Activated CD8-positive, alpha-beta memory T cell treated with anti-CD3 and anti-CD28 coated beads for 48 hours (primary cell): ENCODE results near the gene SF3B3.
"Not testable (repeated sequence)": the region's sequence is repeated elsewhere in the genome, so short reads cannot be mapped to it uniquely, and the experiment has no call there.

ENCODE experiments used
- DNase-seq, 3 experiments: peaks; one replicate each; pipeline ENCODE4 v3.0.0-alpha.2; 2020; ENCODE audit warnings: low read depth in 2 of 3, low spot score in 2 of 3

The SF3B3 gene

DNA sequence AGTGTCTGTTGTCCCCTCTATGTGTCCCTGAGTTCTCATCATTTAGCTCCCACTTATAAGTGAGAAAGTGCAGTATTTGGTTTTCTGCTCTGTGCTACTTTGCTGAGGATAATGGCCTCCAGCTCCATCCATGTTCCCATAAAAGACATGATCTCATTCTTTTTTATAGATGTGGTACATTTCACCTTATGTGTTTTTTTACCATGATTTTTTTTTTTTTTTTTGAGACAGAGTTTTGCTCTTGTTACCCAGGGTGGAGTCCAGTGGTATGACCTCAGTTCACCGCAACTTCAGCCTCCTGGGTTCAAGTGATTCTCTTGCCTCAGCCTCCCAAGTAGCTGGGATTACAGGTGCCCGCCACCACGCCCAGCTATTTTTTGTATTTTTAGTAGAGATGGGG lies 65.8 kb downstream of the SF3B3 start:
- DNase-seq: not testable (repeated sequence)

DNA sequence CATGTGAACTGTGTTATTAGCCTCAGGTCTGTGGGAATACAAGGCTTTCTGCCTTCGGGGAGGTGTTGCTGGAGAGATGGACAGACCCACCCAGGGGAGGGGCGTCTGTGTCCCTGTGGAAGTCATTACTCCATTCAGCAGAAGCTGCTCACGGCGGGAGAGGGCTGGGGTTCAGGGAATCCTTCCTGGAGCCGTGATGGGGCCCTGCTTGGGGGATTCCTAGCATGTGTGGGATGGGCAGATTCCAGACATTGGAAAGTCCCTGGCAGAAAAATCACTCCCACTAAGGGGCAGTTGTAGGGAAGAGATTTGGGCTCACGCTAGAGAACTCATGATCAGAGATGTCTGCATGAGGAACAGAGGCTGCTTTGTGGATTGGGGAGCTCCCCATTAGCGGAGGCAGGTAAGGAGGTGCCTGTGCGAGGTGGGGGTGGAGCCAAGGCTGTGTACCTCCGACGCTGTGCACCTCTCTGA lies 66.4 kb downstream of the SF3B3 start:
- DNase-seq: no peak

DNA sequence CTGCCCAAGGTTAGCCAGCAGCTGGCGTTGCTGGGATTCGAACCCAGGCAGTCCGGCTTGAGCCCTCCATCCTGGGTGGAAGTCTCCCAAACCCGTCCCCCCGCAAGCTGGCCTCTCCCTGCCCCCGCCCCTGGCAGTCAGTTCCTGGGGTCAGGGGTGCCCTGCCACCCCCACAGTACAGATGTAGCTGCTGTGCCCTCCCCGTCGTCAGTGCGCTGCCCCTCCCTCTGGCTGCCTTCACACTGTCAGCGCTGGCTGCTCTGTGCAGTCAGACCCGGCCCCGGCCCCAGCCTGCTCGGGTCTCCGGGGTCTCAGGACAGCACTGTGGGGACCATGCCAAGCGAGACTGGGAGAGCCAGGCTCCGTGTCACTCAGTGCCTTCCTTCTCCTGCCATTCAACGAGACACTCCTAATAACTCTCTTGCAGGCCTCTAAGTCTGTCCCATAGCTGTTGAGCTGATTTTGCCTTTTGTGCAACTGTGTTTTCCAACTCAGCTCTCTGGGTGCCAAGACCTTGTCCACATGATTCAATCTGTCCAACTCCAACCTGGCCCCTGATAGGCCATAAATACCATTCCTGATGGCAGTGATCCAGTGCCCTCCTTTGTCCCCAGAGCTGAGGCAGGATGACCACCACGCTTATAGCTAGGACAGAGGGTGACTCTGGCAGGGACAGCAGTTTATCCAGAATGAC lies 67.3 kb downstream of the SF3B3 start:
- DNase-seq: no peak

DNA sequence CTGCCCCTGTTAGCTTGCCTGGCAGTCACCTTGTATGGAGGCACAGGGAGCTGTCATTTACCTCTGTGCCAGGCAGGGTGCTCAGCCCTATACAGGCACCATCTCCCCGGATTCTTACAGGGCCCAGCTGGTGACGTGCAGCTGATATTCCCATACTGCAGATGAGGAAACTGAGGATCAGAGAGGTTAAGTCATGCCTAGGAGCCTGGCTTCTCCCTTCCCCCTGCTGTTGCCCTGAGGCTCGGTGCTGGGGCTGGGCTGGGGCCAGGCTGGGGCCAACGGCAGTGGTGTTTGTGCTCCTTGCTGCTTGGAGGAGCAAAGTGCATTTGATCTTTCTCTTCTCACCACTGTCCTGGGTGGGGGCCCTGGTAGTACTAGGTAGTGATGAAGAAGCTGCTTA lies 68.0 kb downstream of the SF3B3 start:
- no peak for DNase-seq

DNA sequence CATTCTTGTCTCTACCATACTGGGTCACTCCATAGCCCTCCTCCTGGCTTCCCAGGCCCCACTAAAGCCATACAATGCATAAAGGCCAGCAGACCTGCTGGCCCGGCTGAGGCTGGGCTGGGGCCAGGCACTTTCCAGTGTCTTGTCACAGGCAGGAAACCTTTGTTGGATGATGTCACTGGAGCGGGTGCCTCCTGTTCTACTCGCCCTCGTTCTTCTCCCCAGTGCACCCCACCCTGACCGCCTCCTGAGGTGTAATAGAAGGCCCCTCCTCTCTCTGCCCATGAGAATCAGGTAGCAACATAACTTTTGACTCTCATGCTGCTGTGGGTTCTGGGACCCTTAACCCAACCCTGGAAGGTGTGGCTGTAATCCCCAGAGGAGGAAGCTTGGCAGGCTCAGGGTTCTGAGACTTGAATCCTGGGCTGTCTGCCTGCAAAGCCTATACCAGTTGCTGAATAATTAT lies 68.5 kb downstream of the SF3B3 start:
- no peak for DNase-seq

DNA sequence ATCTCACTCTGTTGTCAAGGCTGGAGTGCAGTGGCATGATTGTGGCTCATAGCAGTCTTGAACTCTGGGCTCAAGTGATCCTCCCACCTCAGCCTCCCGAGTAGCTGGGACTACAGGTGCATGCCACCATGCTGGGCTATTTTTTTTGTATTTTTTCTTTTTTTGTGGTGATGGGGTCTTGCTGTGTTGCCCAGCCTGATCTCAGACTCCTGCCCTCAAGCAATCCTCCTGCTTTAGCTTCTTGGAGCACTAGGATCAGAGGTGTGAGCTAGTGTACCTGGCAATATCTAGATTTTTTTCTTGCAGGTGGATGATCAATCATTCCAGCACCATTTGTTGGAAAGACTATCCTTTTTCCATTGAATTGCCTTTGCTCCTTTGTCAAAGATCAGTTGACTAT lies 69.9 kb downstream of the SF3B3 start:
- DNase-seq: no peak

DNA sequence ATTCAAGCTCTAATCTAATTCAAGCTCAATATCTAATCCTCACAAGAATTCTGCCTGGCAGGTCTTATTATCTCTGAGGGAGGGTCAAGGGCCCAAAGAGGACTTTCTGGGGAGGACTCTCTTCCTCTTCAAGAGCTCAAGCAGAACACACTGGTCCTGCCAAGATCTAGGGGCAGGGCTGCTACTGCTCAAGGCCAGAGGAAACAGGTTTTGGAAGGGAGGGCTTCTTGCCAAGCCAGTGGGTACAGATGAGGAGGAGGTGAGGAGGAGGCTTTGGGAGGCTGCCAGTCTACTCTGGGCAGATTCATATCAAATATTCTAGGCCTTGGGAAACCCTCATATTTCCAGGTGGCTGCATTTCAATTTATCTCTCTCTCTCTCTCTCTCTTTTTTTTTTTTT lies 71.0 kb downstream of the SF3B3 start:
- no peak for DNase-seq

DNA sequence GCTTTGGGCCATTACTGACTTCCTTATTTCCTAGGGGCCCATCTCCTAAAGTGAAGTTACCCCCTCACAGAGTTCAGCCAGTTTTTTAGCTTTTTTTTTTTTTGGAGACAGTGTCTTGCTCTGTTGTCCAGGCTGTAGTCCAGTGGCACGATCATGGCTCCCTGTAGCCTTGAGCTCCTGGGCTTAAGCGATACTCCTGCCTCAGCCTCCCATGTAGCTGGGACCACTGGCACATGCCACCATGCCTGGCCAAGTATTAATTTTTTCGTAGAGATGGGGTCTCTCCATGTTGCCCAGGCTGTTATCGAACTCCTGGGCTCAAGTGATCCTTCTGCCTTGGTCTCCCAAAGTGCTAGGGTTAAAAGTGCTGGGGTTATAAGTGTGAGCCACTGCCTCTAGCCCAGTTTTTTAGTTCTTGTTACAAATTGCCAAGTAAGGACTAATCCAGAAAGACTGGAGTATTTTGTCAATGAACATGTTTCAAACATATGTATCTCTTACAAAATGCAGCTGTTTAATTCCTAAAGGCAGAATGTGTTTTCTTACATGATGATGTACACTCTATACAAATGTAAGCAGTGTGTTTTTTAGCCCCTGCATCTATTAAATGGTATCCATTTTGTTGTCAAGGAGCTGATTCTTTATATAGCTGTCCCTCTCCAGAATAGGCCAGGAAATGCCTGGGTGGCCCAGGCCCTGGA lies 73.7 kb downstream of the SF3B3 start:
- DNase-seq: no peak

DNA sequence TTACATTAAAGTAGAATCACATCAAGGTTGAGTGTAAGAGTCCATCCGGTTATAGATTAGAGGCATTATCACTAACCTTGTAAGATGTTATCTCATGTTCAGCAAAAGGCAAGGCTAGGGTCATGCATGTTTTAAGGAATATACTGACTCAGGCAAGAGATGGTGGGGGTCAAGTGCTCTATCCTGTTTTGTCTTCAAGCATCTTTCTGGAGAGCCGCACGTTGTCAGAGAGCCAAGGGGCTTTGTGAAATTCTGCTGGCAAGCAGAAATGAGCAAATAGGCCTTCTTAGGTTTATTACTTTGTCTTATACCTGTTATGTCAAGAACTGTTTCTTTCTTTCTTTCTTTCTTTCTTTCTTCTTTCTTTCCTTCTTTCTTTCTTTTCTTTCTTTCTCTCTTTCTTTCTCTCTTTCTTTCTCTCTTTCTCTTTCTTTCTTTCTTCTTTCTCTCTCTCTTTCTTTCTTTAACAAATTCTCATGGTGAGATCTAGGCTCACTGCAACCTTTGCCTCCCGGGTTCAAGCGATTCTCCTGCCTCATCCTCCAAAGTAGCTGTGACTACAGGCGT lies 75.4 kb downstream of the SF3B3 start:
- DNase-seq: no peak

DNA sequence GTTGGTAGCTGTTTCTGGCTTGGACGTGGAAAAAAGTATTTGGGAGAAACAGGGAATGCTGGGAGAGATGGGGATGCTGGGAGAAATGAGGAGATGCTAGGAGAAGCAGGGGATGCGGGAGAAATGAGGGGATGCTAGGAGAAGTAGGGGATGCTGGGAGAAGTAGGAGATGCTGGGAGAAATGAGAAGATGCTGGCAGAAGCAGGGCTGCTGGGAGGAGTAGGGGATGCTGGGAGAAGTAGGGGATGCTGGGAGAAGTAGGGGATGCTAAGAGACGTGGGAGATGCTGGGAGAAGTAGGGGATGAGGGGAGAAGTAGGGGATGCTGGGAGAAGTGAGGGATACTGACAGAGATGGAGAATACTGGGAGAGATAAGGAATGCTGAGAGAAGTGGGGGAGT lies 77.1 kb downstream of the SF3B3 start:
- DNase-seq: no peak

DNA sequence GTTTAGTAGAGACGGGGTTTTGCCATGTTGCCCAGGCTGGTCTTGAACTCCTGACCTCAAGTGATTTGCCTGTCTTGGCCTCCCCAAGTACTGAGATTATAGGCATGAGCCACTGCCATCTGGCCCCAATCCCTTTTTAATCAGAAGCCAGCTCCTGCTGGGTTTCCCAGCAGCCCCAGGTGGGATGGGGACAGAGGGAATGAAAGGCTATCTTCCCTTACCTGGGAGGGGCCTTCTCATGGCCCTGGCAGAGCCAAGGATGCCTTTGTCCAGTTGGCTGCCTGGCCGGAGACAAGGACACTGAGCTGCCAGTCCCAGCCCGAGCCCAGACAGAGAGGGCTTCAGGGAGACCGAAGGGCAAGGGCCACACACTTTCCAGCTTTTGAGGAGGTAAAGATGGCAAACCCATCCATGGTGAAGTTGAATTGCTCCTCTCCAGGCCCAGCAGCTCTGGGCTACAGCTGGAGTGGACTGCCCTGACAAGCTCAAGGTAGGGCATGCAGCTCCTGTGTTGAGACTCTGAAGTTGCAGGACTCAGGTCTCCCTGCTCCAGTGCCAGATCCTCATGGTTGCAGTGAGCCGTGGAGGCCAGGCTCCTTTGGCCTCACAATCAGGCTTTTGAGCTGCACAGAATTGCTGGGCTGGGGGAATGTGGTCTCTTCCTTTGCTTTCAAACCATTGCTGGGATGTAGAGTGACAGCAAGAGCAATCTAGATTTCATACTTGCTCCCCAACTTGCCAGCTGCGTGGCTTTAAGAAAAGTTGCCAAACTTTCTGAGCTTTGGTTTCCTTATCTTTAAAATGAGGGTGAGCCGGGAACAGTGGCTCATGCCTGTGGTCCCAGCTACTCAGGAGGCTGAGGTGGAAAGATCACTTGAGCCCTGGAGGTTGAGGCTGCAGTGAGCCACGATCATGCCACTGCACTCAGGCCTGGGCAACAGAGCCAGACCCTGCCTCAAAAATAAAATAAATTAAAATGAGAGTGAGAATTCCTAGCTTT lies 78.3 kb downstream of the SF3B3 start:
- no peak for DNase-seq

DNA sequence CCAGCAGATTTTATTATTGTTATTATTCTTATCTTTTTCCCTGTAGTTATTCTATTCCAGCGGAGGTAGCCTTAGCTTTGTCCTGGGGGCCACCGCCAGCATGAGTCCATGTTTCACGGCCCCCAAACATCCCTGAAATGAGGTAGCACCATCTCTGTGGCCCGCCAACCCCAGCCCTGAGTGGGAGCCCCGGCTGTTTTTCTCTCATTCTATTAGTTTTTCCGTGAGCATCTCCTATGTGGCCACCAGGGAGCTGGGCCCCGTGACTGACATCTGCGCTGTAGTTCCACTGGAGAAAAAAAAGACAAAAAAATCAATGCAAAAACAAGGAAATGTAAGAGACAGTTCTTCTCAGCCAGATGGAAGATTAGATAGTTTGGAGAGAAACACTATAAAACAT lies 79.2 kb downstream of the SF3B3 start:
- no peak for DNase-seq

DNA sequence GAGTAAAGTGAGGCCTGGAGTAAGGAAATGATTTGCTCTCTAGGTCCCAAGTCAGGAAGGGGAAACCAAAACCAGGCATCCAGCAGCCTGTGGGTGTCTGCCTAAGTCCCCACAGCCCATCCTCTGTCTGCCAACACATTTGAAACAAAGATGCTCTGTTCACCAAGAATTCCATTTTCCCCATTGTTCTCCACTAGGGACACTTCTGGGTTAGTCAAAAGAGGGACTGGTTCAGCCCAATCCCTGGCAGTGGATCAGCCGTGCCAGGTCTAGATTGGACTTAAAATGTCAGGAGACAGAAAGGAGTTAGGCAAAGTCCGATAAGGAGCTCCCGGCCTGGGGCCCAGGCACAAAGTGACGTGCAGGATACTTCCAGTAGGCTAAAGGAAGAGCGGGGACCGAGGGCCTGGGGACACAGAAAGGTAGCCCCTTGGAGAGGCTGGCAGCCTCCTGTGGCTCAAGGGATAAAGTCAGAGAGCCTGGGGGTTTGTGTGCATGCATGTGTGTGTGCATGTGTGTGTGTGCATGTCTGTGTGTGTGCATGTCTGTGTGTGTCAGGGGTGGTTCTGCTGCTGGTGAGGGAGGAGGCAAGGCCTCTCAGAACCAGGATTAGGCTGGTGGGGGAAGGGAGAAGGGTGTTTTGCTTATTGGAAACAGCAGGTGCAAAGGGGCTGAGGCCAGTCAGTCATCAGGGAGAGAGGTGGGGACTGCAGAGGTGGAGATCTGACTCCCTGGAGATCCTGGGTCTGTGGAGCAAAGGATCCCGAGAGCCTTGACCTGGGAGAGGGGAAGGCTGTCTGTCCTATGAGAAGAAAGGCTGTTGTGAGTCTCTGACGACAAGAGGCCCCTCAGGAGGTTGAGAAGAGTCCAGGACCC lies 81.0 kb downstream of the SF3B3 start:
- DNase-seq: no peak

DNA sequence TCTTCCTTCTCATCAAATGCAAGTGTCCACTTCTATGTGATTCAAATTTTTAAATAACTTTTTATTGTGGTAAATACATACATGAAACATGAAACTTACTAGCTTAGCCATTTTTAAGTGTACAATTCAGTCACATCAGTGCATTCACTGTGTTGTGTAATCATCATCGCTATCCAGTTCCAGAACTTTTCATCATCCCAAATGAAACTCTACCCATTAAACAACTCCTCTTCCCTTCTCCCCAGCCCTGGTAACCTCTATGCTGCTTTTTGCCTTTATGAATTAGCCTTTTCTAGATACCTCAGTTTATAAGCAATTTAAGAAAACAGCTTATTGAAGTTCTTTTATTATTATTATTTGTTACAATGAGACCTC lies 81.7 kb downstream of the SF3B3 start:
- no peak for DNase-seq

DNA sequence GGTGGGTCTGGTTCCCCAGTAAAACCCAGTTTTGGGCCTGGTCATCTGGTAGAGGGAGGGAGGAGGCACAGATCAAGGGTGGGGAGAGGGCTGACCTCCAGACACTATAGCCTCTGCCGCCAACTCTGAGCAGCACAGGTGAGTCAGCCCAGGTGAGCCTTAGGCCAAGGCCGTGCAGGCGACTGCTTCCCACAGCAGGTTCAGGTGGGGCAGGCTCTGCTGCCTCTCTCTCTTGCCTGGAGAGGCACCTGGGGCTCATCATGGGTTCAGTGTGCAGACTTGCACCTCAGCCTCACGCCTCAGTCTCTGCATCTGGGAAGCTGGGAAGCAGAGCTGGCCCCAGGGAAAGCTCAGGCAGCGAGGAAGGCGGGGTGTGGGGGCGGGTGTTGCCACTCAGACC lies 84.9 kb downstream of the SF3B3 start:
- no peak for DNase-seq

DNA sequence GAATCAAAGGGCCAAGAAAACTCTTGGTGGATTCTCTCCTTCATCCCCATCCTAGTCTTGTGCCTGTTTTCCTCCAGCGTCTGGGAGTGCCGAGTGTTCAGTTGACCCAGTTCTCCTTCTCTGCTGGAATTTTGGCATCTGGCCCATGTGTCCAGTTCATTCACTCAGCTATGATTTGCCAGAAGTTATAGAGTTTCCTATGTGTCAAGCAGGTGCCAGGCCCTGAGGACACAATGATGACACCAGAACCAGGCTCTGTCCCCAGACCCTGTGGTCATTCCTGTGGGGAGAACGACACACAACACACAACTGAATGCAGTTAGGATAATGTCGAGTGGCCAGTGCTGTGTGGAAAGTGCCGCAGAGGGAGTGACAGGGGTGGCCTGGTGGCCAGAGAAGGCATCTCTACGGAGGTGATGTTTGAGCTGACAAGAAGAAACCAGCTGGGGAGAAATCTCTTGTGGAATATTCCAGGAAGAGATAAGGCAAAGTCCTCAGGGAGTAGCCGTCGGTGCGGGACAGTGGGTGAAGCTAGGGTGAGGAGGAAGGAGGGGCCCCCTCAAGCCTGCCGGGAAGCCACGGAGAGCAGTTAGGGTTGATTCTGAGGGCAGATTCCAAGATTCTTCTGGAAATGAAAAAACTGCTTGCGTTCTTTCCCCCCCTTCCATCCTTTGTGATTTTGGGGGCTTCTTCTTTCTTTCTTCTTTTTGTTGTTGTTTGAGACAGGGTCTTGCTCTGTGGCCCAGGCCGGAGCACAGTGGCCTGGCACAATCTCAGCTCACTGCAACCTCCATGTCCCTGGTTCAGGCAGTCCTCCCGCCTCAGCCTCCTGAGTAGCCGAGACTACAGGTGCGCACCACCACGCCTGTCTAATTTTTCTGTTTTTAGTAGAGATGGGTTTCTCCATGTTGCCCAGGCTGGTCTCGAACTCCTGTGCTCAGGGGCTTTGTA lies 86.9 kb downstream of the SF3B3 start:
- no peak for DNase-seq

DNA sequence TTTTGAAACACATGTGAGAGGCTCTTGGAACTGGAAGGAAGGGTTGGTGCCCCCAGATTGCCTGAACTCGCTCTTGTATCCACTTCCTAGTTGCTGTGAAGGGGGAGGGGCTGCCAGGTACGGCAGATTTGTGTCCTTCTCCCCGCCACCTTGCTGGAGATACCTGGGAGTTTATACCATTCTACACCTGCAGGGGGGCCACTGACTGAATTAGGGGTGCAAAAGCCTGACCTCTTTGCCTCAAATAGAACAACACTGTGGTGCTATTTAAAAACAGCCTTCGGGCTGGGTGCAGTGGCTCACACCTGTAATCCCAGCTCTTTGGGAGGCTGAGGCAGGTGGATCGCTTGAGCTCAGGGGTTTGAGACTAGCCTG lies 87.6 kb downstream of the SF3B3 start:
- no peak for DNase-seq

DNA sequence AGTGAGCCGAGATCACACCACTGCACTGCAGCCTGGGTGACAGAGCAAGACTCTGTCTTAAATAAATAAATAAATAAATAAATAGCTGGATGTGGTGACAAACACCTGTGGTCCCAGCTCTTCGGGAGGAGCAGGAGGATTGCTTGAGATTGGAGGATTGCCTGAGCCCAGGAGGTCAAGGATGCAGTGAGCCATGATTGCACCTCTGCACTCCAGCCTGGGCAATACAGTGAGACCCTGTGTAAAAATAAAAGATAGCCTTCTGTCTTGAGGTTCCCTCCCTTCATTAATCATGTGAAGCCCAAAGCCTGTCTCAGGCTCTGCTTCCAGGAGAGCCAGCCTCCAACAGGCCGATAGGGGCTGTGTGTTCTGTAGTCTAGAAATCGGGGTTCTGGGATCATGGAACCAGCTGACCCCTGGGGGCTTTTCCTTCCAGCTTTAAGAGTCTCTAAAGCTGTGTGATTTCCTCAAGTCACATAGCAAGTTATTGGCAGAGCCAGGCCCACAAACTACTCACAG lies 88.2 kb downstream of the SF3B3 start:
- no peak for DNase-seq

DNA sequence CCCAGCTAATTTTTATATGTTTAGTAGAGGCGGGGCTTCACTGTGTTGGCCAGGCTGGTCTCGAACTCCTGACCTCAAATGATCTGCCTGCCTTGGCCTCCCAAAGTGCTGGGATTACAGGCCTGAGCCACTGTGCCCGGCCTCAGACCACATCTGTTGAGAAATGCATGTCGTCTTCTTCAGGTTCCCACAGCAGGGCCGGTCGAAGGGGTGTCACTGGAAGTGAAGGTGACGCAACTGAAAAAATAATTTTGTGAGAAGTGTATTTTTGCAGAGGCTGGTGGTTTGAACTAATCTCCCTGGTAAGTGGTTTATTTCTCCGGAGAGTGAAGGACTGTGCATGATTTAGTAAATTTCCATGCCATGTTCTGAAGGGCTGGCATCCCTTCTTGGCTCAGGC lies 89.3 kb downstream of the SF3B3 start:
- no peak for DNase-seq
